ENCODE measurements around the gene WNT4. TPM values are rescaled to one million over a fixed set of nuclear protein-coding genes. Genes with fewer than 3 reads are reported as not detected.

WNT4 gene
- total and polyA plus RNA-seq, 10 of the 15 experiments (the other 5 are each of a cell fraction or from before 2014, with no cell fraction given): 0.01 TPM; not detected in 9

DNA sequence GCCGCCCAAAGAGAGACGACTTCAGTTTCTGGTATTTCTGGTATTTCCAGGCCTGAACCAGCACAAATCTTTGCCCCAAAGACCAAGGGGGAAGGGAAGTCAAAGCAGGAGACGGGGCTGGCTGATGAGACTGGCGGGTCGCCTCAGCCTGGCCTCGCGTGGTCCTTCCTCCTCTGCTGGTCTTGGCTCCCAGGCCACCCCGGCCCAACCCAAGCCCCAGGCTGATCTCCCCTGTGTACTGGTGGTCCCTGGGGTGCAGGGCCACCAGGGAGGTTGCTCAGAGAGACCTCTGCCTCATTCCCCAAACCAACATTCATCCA, 19.9 kb downstream of the WNT4 start:
- ATAC-seq (no peak), DNase-seq (ENCODE audit: low read depth, low spot score) (no peak), FAIRE-seq (no peak)
- peaks cover 0 to 5% of the 10 kb centered on the region in 2 experiments; a peak in 3 of 4 replicates for H3K36me3 ChIP-seq (ENCODE audit: control insufficient read depth in 2 of 2, insufficient read depth in 2 of 2, low read length in 1 of 2)
- ChIA-PET POLR2A (no interaction called here), SMC1A (ENCODE audit: uncharacterized antibody, unreplicated experiment) (no interaction called here), CTCF (interaction anchor here (1.1 to 1.4 kb wide), 2 partner anchors 99 to 294 kb away, joined by 3 to 4 read pairs; no protein-coding TSS in a partner anchor), RAD21 (ENCODE audit: unreplicated experiment) (no interaction called here)
- no peak overlapping the region for H3K4me3 ChIP-seq
- no peaks in the 10 kb centered on the region for H3K9me3 ChIP-seq (replicated peaks; ENCODE audit: control insufficient read depth, insufficient read depth, low read length)
- TF ChIP-seq TCF3 (IDR thresholded peaks at IDR 0.05; ENCODE audit: borderline replicate concordance, insufficient read depth, low read depth, low read length) (no peak), MLLT1 (IDR thresholded peaks at IDR 0.05) (no peak), MAX (IDR thresholded peaks at IDR 0.05; ENCODE audit: low read depth, low read length) (no peak), RFX5 (IDR thresholded peaks at IDR 0.05; ENCODE audit: low read depth, low read length) (no peak), SUPT20H (IDR thresholded peaks at IDR 0.05; ENCODE audit: borderline replicate concordance, control insufficient read depth, low read depth, low read length) (no peak), IKZF2 (IDR thresholded peaks at IDR 0.05) (no peak), POU2F2 (IDR thresholded peaks at IDR 0.05; ENCODE audit: borderline replicate concordance, low read depth, low read length) (no peak), POLR2A (IDR thresholded peaks at IDR 0.05; ENCODE audit: low read depth, low read length) (no peak), NR2C1 (IDR thresholded peaks at IDR 0.05) (no peak), TBL1XR1 (IDR thresholded peaks at IDR 0.05; ENCODE audit: low read depth, low read length) (no peak), SIX5 (IDR thresholded peaks at IDR 0.05; ENCODE audit: low read depth, low read length, severe bottlenecking) (no peak), USF1 (IDR thresholded peaks at IDR 0.05; ENCODE audit: borderline replicate concordance, extremely low read length, insufficient read depth, low read depth, low read length) (no peak), JUNB (IDR thresholded peaks at IDR 0.05) (no peak), SRF (IDR thresholded peaks at IDR 0.05; ENCODE audit: low read depth in 2 of 2, low read length in 2 of 2) (no peak)
- TF ChIP-seq, protein P1, sequence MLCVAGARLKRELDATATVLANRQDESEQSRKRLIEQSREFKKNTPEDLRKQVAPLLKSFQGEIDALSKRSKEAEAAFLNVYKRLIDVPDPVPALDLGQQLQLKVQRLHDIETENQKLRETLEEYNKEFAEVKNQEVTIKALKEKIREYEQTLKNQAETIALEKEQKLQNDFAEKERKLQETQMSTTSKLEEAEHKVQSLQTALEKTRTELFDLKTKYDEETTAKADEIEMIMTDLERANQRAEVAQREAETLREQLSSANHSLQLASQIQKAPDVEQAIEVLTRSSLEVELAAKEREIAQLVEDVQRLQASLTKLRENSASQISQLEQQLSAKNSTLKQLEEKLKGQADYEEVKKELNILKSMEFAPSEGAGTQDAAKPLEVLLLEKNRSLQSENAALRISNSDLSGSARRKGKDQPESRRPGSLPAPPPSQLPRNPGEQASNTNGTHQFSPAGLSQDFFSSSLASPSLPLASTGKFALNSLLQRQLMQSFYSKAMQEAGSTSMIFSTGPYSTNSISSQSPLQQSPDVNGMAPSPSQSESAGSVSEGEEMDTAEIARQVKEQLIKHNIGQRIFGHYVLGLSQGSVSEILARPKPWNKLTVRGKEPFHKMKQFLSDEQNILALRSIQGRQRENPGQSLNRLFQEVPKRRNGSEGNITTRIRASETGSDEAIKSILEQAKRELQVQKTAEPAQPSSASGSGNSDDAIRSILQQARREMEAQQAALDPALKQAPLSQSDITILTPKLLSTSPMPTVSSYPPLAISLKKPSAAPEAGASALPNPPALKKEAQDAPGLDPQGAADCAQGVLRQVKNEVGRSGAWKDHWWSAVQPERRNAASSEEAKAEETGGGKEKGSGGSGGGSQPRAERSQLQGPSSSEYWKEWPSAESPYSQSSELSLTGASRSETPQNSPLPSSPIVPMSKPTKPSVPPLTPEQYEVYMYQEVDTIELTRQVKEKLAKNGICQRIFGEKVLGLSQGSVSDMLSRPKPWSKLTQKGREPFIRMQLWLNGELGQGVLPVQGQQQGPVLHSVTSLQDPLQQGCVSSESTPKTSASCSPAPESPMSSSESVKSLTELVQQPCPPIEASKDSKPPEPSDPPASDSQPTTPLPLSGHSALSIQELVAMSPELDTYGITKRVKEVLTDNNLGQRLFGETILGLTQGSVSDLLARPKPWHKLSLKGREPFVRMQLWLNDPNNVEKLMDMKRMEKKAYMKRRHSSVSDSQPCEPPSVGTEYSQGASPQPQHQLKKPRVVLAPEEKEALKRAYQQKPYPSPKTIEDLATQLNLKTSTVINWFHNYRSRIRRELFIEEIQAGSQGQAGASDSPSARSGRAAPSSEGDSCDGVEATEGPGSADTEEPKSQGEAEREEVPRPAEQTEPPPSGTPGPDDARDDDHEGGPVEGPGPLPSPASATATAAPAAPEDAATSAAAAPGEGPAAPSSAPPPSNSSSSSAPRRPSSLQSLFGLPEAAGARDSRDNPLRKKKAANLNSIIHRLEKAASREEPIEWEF (IDR thresholded peaks at IDR 0.05; ENCODE audit: insufficient replicate concordance, low read depth, low read length): no peak
- peaks cover 19% of the 10 kb centered on the region for H3K4me1 ChIP-seq (ENCODE audit: control insufficient read depth, insufficient read depth, low read length)
- H3K27me3 ChIP-seq (replicated peaks in 1 of 2; ENCODE audit: control insufficient read depth in 2 of 2, insufficient read depth in 2 of 2, low read length in 1 of 2): no peaks in the 10 kb centered on the region
- peaks cover 8% of the 10 kb centered on the region for H4K20me1 ChIP-seq (ENCODE audit: control insufficient read depth, insufficient read depth)
- no TSS peak for BruUV-seq (replicated peaks)
- H3K79me2 ChIP-seq (ENCODE audit: control insufficient read depth, insufficient read depth, low read length): no peaks in the 10 kb centered on the region
- in situ Hi-C loops (cut with MboI): no loop called here
- intact Hi-C loops (cut with micrococcal nuclease; ENCODE audit: unreplicated experiment): no loop called here
- WGBS (ENCODE audit: insufficient coverage, insufficient replicate concordance, low lambda C conversion rate, missing lambda C conversion rate): 85% methylated on average over 4 of the region's 8 CpGs
- no peak overlapping the region for H3K4me2 ChIP-seq (ENCODE audit: control insufficient read depth, insufficient read depth)
- H3K27ac ChIP-seq (ENCODE audit: control insufficient read depth, insufficient read depth): no peak overlapping the region
- no peak overlapping the region for H2AFZ ChIP-seq (ENCODE audit: control insufficient read depth, low read depth, low read length)
- H3K9ac ChIP-seq (ENCODE audit: control insufficient read depth, insufficient read depth, low read length): no peak overlapping the region
